Aorta (tissue), 5 donors: Measurements from ENCODE around the gene MATCAP1. TPM values are rescaled to one million over a fixed set of nuclear protein-coding genes. Genes with fewer than 3 reads are reported as not detected.
A peak's percentile ranks its signal among the peaks of the same experiment; 100 is the strongest.

Source experiments
- ATAC-seq: fragments of 200-7000 bp; cut with Tn5 transposase; one replicate; pipeline ENCODE4 v1.9.1; 2022; ENCODE audit warnings: moderate library complexity; ENCODE audit not compliant: low FRiP score
- DNase-seq, 2 donors: peaks; one replicate each; pipeline ENCODE4 v3.0.0-alpha.2; 2020
- H3K27ac ChIP-seq, 2 donors: one replicate each; pipeline ENCODE4 v1.5.1; 2013; ENCODE audit warnings: low read length in 2 of 2, mild to moderate bottlenecking in 2 of 2, moderate library complexity in 2 of 2, control low read depth in 1 of 2, inconsistent platforms in 1 of 2, low read depth in 1 of 2
- H3K27me3 ChIP-seq, 2 donors: one replicate each; pipeline ENCODE4 v1.6.1; 2013; ENCODE audit warnings: control low read depth in 1 of 2, low read length in 1 of 2, mild to moderate bottlenecking in 1 of 2, moderate library complexity in 1 of 2; ENCODE audit not compliant: insufficient read depth in 2 of 2, control insufficient read depth in 1 of 2
- H3K36me3 ChIP-seq, 2 donors: one replicate each; pipeline ENCODE4 v1.6.1; 2013; ENCODE audit warnings: control low read depth in 1 of 2, low read length in 1 of 2, mild to moderate bottlenecking in 1 of 2; ENCODE audit not compliant: insufficient read depth in 2 of 2, control insufficient read depth in 1 of 2
- H3K4me1 ChIP-seq, 2 donors: one replicate each; pipeline ENCODE4 v1.6.1; 2013; ENCODE audit warnings: low read length in 2 of 2, control low read depth in 1 of 2, mild to moderate bottlenecking in 1 of 2, moderate library complexity in 1 of 2; ENCODE audit not compliant: insufficient read depth in 2 of 2, control insufficient read depth in 1 of 2
- H3K4me3 ChIP-seq, 2 donors: one replicate each; pipeline ENCODE4 v1.5.1; 2013; ENCODE audit warnings: low read length in 2 of 2, control low read depth in 1 of 2, mild to moderate bottlenecking in 1 of 2
- H3K9me3 ChIP-seq: one replicate; pipeline ENCODE4 v1.6.1; 2013; ENCODE audit warnings: mild to moderate bottlenecking, low read length; ENCODE audit not compliant: control insufficient read depth
- WGBS, 2 donors: extraction: QIAGEN DNeasy Blood & Tissue Kit; methylation state at CpG; one replicate each; pipeline ENCODE4 v1.1.7; 2013; 5-methylcytosine and 5-hydroxymethylcytosine counted together
- intact Hi-C, 2 donors: fragments of 100-400 bp; cut with DNase I; formaldehyde crosslinking; loops; one replicate each; pipeline versions ENCODE4 v1.14.2 to v1.15.0; 2022
- polyA plus RNA-seq, 2 donors: library from polyadenylated mRNA; stranded (reverse); fragments of 200-250 nt; gene quantifications; one replicate each; pipeline ENCODE4 v1.2.3, GENCODE V29; 2013
- total RNA-seq, 2 donors: library from RNA; stranded (reverse); fragmentation: NEBNext Ultra II Directional; extraction: Animal tissue kit (Norgen Biotek cat#: 25700); gene quantifications; one replicate each; pipeline ENCODE4 v1.2.1, GENCODE V29; 2021
- donor health status: healthy with polysubstance abuse.
- donor health status: Bipolar disorder and iron deficiency.
- donor health status: DM: no; HTN: no; CAD: no.
- donor health status: DM: no; HTN: no; CAD: no.
- donor health status: DM: yes; HTN: yes; CAD: no.

The MATCAP1 gene
- total and polyA plus RNA-seq, 4 donors, result 3.0 to 45.7 (median 25.9) TPM

- intact Hi-C loops, result no loop called here
- Histone ChIP-seq H3K27me3 (no peaks in the 10 kb centered on the region), H3K27ac (no peak overlapping the region), H3K36me3 (peaks cover 0 to 1% of the 10 kb centered on the region in 2 donors), H3K4me1 (no peaks in the 10 kb centered on the region), H3K9me3 (no peaks in the 10 kb centered on the region), H3K4me3 (no peak overlapping the region)
- DNase-seq (no peak), ATAC-seq (no peak)
- 92 to 96% methylated on average over 11 to 12 of the region's 12 CpGs for WGBS, 2 donors
These were observed 18.7 kb upstream of the MATCAP1 start for GRCh38 chr16:67202426-67202825.

DNA sequence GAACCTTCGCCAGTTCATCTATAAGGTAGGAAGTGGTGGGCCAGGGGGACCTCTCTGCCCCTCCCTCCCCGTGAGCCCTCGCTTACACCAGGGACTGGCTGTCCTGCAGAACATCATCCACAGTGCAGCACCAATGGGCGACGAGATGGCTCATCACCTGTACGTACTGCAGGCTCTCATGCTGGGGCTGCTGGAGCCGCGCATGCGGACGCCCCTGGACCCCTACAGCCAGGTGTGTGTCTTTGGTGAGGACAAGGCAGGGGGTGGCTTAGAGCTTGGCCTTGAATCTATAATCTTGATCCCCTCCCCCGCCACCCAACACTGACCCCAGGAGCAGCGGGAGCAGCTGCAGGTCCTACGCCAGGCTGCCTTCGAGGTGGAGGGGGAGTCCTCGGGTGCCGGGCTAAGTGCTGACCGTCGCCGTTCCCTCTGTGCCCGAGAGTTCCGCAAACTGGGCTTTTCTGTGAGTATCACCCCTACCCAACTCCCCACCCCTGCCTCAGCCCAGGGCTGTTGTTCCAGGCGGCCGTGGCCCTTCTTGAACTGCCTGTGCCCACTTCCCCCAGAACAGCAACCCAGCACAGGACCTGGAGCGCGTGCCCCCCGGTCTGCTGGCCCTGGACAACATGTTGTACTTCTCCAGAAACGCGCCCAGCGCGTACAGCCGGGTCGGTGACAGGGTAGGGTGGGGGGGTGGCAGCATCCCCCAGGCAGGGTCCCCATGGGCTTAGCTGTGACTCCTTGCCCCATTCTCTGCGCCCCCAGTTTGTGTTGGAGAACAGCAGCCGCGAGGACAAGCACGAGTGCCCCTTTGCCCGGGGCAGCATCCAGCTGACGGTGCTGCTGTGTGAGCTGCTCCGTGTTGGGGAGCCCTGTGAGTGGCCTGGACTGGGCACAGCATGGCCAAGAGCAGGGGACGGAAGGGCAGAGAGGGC is 17.9 kb upstream of the MATCAP1 start:
- H3K27ac ChIP-seq, result no peak overlapping the region
- no peaks in the 10 kb centered on the region for H3K4me1 ChIP-seq
- H3K36me3 ChIP-seq, result peaks cover 0 to 3% of the 10 kb centered on the region in 2 donors
- 90 to 93% methylated on average over 39 to 40 of the region's 40 CpGs for WGBS, 2 donors
- no peaks in the 10 kb centered on the region for H3K27me3 ChIP-seq
- no peak overlapping the region for H3K4me3 ChIP-seq
- intact Hi-C loops, result no loop called here
- DNase-seq, result no peak
- H3K9me3 ChIP-seq, result no peaks in the 10 kb centered on the region
- ATAC-seq, result no peak

DNA sequence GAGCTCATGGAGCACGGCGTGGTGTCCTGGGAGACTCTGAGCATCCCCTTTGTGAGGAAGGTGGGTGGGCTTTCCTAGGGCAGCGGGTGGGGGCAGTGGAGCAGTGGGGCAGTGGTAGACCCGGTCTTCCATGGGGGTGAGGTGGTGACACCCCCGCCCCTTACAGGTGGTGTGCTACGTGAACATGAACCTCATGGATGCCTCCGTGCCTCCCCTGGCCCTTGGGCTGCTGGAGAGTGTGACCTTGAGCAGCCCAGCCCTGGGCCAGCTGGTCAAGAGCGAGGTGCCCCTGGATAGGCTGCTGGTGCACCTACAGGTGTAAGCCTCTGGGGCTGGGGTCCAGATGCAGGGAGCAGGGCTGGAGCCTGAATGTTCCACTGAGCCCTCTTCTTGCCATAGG is 16.7 kb upstream of the MATCAP1 start:
- H3K27me3 ChIP-seq, result no peaks in the 10 kb centered on the region
- WGBS, 2 donors, result 92 to 93% methylated on average over 8 of the region's 8 CpGs
- H3K4me1 ChIP-seq, result no peaks in the 10 kb centered on the region
- H3K27ac ChIP-seq, result no peak overlapping the region
- DNase-seq, result no peak
- no peak for ATAC-seq
- H3K4me3 ChIP-seq, result no peak overlapping the region
- H3K9me3 ChIP-seq, result no peaks in the 10 kb centered on the region
- peaks cover 0 to 13% of the 10 kb centered on the region in 2 donors for H3K36me3 ChIP-seq
- intact Hi-C loops, result no loop called here

DNA sequence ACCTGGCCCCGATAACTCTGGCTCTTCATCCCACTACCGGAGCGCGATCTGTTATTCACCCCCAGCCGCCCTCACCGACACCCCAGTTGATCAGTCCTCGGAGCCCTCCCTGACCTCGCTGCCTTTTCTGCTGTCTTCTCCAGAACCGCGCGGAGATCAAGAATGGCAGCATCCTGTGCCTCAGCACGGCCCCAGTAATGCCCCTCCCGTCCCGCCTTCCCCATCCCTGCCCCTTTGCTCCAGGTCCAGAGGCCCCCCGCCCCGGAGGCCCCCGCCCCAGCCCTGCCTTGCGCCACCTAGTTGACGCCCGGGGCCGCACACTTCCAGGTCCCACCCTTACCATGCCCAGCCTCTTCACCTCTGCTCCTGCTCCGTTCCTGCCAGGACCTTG is 16.0 kb upstream of the MATCAP1 start:
- Histone ChIP-seq H3K27me3 (no peaks in the 10 kb centered on the region), H3K9me3 (no peaks in the 10 kb centered on the region), H3K4me1 (no peaks in the 10 kb centered on the region), H3K4me3 (no peak overlapping the region), H3K27ac (no peak overlapping the region), H3K36me3 (peaks cover 0 to 15% of the 10 kb centered on the region in 2 donors)
- ATAC-seq, result no peak
- no peak for DNase-seq
- 47 to 50% methylated on average over 20 to 22 of the region's 22 CpGs for WGBS, 2 donors
- intact Hi-C loops, result no loop called here

DNA sequence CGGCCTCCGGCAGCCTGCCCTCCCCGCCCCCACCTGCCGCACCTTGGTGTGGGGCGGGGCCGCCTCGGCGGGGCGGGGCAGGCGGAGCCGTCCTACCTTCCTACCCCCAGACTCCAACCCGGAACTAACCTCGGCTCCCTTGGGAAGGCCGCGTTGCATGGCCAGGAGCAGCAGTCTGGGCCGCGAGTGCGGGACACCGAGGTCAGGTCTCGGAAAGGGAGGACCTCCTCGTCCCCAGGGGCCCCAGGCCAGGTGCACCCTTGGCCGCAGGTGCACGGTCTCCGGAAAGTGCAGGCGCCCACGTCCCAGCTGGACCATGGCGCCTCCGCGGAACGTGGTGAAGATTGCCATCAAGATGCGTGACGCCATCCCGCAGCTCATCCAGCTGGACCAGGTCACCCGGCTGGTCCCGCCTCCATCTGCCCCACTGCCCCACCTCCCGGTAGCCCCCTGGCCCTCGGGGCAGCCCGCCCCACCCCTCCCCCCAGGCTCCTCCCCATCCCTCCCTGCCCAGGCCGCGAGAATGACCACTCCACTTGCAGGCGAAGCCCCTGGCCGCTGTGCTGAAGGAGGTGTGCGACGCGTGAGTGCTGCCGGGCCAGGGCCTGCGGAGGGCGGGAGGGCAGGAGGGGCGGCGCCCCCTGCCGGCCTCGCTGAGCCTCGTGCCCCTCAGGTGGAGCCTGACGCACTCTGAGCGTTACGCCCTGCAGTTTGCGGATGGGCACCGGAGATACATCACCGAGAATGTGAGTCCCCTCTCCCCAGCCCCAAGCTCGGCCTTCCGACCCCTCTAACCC is 15.4 kb upstream of the MATCAP1 start, which contains the start of gene ELMO3:
TSS of gene ELMO3 (plus strand) at position 121 of the 797 bp plus-strand sequence. CDS start at position 317, 196 bp downstream.
- no peaks in the 10 kb centered on the region for H3K27me3 ChIP-seq
- H3K9me3 ChIP-seq, result no peaks in the 10 kb centered on the region
- intact Hi-C loops, result no loop called here
- WGBS, 2 donors, result 46 to 49% methylated on average over 50 to 61 of the region's 61 CpGs
- peaks cover 0 to 16% of the 10 kb centered on the region in 2 donors for H3K36me3 ChIP-seq
- no peak for ATAC-seq
- no peak within 1 kb of the TSS for H3K4me3 ChIP-seq
- no peaks in the 10 kb centered on the region for H3K4me1 ChIP-seq
- DNase-seq, result no peak
- H3K27ac ChIP-seq, result no peak within 1 kb of the TSS

DNA sequence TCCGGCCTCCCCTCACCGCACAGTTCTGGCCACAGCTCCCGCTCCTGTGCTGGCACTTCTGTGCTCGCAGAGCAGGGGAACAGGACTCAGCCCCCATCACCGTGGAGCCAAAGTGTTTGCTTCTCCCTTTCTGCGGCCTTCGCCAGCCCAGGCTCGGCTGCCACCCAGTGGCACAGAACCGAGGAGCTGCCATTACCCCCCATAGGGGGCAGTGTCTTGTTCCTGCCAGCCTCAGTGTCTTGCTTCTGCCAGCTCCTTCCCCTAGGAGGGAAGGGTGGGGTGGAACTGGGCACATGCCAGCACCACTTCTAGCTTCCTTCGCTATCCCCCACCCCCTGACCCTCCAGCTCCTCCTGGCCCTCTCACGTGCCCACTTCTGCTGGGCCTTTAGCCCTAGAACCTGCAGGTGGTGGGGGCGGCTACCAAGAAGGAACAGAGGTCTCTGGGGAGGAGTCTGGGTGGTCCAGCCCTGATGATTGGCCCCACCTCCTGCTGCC is 14.5 kb upstream of the MATCAP1 start:
- Histone ChIP-seq H3K9me3 (no peaks in the 10 kb centered on the region), H3K36me3 (peaks cover 0 to 15% of the 10 kb centered on the region in 2 donors), H3K27me3 (no peaks in the 10 kb centered on the region), H3K27ac (no peak overlapping the region), H3K4me1 (no peaks in the 10 kb centered on the region), H3K4me3 (no peak overlapping the region)
- DNase-seq, result no peak
- 41 to 43% methylated on average over 12 of the region's 12 CpGs for WGBS, 2 donors
- ATAC-seq, result peak; percentile 4
- intact Hi-C loops, result no loop called here

GRCh38 chr16:67197704-67198103 is 13.9 kb upstream of the MATCAP1 start:
- no peak overlapping the region for H3K4me3 ChIP-seq
- H3K27me3 ChIP-seq, result no peaks in the 10 kb centered on the region
- ATAC-seq (no peak), DNase-seq (no peak)
- no peaks in the 10 kb centered on the region for H3K4me1 ChIP-seq
- peaks cover 0 to 15% of the 10 kb centered on the region in 2 donors for H3K36me3 ChIP-seq
- intact Hi-C loops, result no loop called here
- no peaks in the 10 kb centered on the region for H3K9me3 ChIP-seq
- H3K27ac ChIP-seq, result no peak overlapping the region
- WGBS, 2 donors, result 71 to 77% methylated on average over 6 of the region's 6 CpGs

- H3K4me1 ChIP-seq, result no peaks in the 10 kb centered on the region
- H3K27ac ChIP-seq, result no peak overlapping the region
- H3K27me3 ChIP-seq, result no peaks in the 10 kb centered on the region
- no peaks in the 10 kb centered on the region for H3K9me3 ChIP-seq
- peaks cover 0 to 15% of the 10 kb centered on the region in 2 donors for H3K36me3 ChIP-seq
- intact Hi-C loops, result no loop called here
- no peak overlapping the region for H3K4me3 ChIP-seq
- WGBS, 2 donors, result 88 to 94% methylated on average over 1 of the region's 1 CpG
- DNase-seq (no peak), ATAC-seq (no peak)
These were observed 13.1 kb upstream of the MATCAP1 start for GRCh38 chr16:67196881-67197280.
